Measurements from ENCODE around the gene RAB31. TPM values are rescaled to one million over a fixed set of nuclear protein-coding genes. Genes with fewer than 3 reads are reported as not detected.
A peak's percentile ranks its signal among the peaks of the same experiment; 100 is the strongest.

RAB31 gene
- total RNA-seq, 1 donor from 2014 or later, result 26.0 TPM

GRCh38 chr18:9738266-9738969, 30.3 kb downstream of the RAB31 start:
- no peak overlapping the region for H3K4me3 ChIP-seq
- DNase-seq (ENCODE audit: extremely low spot score in 2 of 2), result peak in 1 of 2 donors; percentile 52
- TF ChIP-seq POLR2AphosphoS5 (IDR thresholded peaks at IDR 0.05; ENCODE audit: insufficient read depth in 1 of 2, low read depth in 1 of 2), result no peak
- TF ChIP-seq CTCF (IDR thresholded peaks at IDR 0.05), result no peak
- TF ChIP-seq POLR2A (IDR thresholded peaks at IDR 0.05), result no peak
- H3K27ac ChIP-seq, result no peak overlapping the region
- H3K9me3 ChIP-seq, result no peaks in the 10 kb centered on the region
- H3K4me1 ChIP-seq, result peaks cover 62% of the 10 kb centered on the region
- no peaks in the 10 kb centered on the region for H3K36me3 ChIP-seq
- no peaks in the 10 kb centered on the region for H3K27me3 ChIP-seq
- intact Hi-C loops (cut with DNase I), result no loop called here

DNA sequence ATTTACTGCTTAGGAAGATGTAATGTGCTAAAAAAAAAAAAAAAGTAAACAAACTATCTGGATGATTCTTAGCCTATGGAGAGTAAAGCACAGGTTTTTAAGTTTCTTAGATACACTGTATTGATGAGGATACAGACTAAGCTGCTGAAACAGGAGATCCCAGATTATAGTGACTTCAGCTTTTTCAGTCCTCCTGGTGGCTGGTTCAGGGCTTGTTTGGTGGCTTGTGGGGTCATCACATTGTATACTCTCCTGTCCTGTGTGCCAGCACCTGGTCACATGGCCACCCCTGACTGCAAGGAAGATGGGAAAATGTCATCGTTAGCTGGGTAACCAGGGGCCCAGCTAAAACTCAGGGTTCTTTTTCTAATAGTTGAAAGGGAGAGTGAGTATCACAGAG, 31.4 kb downstream of the RAB31 start:
- H3K36me3 ChIP-seq, result no peaks in the 10 kb centered on the region
- no peaks in the 10 kb centered on the region for H3K9me3 ChIP-seq
- H3K27ac ChIP-seq, result no peak overlapping the region
- DNase-seq (ENCODE audit: extremely low spot score in 2 of 2), result no peak
- peaks cover 60% of the 10 kb centered on the region for H3K4me1 ChIP-seq
- no peaks in the 10 kb centered on the region for H3K27me3 ChIP-seq
- TF ChIP-seq CTCF (IDR thresholded peaks at IDR 0.05), result no peak
- no peak for TF ChIP-seq POLR2A (IDR thresholded peaks at IDR 0.05)
- TF ChIP-seq POLR2AphosphoS5 (IDR thresholded peaks at IDR 0.05; ENCODE audit: insufficient read depth in 1 of 2, low read depth in 1 of 2), result no peak
- H3K4me3 ChIP-seq, result no peak overlapping the region
- intact Hi-C loops (cut with DNase I), result no loop called here

DNA sequence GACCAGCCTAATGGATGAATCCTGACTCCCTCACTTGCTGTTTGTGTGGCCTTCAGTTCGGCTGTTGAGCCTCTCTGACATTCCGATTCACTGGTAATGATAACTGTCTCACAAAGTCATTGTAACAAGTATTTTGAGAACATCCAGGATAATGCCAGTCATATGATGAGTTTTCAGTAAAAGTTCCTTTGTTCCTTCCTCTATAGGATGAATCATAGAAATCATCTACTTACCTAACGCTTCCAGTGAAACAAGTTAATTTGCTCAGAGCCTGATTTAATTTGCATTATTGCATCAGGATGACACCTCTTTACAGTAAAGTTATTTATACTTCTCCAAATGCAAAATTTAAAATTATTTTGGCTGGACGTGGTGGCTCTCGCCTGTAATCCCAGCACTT, 32.0 kb downstream of the RAB31 start:
- H3K27ac ChIP-seq, result no peak overlapping the region
- no peaks in the 10 kb centered on the region for H3K27me3 ChIP-seq
- no peaks in the 10 kb centered on the region for H3K36me3 ChIP-seq
- peaks cover 58% of the 10 kb centered on the region for H3K4me1 ChIP-seq
- no peaks in the 10 kb centered on the region for H3K9me3 ChIP-seq
- intact Hi-C loops (cut with DNase I), result no loop called here
- TF ChIP-seq CTCF (IDR thresholded peaks at IDR 0.05), result no peak
- no peak for TF ChIP-seq POLR2A (IDR thresholded peaks at IDR 0.05)
- TF ChIP-seq POLR2AphosphoS5 (IDR thresholded peaks at IDR 0.05; ENCODE audit: insufficient read depth in 1 of 2, low read depth in 1 of 2), result no peak
- no peak overlapping the region for H3K4me3 ChIP-seq
- no peak for DNase-seq (ENCODE audit: extremely low spot score in 2 of 2)

- DNase-seq (ENCODE audit: extremely low spot score in 2 of 2), result no peak
- Histone ChIP-seq H3K4me1 (peaks cover 55% of the 10 kb centered on the region), H3K4me3 (no peak overlapping the region), H3K27me3 (no peaks in the 10 kb centered on the region), H3K9me3 (no peaks in the 10 kb centered on the region), H3K27ac (peak overlapping the region; percentile 65), H3K36me3 (no peaks in the 10 kb centered on the region)
- intact Hi-C loops (cut with DNase I), result no loop called here
- no peak for TF ChIP-seq POLR2A (IDR thresholded peaks at IDR 0.05)
- TF ChIP-seq POLR2AphosphoS5 (IDR thresholded peaks at IDR 0.05; ENCODE audit: insufficient read depth in 1 of 2, low read depth in 1 of 2), result no peak
- no peak for TF ChIP-seq CTCF (IDR thresholded peaks at IDR 0.05)
Observed at GRCh38 chr18:9741406-9741792, 33.3 kb downstream of the RAB31 start.

- TF ChIP-seq POLR2AphosphoS5 (IDR thresholded peaks at IDR 0.05; ENCODE audit: insufficient read depth in 1 of 2, low read depth in 1 of 2), result peak in 1 of 2 donors; percentile 25
- no peak for TF ChIP-seq POLR2A (IDR thresholded peaks at IDR 0.05)
- Histone ChIP-seq H3K9me3 (no peaks in the 10 kb centered on the region), H3K27me3 (no peaks in the 10 kb centered on the region), H3K4me3 (peak overlapping the region; percentile 9 to 11), H3K36me3 (no peaks in the 10 kb centered on the region), H3K27ac (peak overlapping the region; percentile 65), H3K4me1 (peaks cover 49% of the 10 kb centered on the region)
- intact Hi-C loops (cut with DNase I), result no loop called here
- no peak for DNase-seq (ENCODE audit: extremely low spot score in 2 of 2)
Observed at GRCh38 chr18:9741793-9742523, 33.9 kb downstream of the RAB31 start.
